T-helper 22 cell (primary cell): ENCODE results near the gene VPS18.

Source experiments
- DNase-seq: peaks from one replicate; pipeline ENCODE4 v3.0.0-alpha.2; 2020; ENCODE audit warnings: low read depth

VPS18 gene

DNA sequence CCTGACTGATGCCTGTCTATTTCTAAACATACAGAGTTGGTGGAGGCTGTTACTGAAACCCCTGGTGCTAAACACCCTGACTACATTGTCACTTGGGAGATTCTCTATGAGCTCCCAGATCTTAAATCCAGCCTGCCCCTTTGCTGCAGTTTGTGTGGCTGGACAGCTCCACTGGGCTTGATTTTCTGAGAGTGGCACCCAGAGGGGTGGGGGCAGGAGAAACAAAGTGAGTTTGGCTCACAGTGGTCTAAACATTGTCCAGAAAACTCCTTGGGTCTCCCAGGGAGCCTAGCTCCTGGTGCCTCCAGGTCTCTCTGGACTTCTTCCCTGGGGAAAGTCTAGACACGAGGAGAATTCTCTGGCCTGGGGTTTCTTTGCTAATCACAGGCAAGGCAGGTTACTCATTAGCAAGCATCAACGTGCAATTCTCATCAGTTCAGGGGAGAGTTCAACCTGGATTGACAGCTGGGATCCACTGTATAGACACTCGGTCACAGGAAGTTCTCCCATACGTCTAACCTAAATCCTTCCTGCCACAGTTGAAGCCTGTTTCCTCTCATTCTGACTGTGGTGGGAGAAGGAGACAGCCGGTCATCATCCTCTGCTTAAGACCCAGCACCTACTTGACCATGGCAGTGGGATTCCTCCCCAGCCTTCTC, 27.8 kb downstream of the VPS18 start:
- no peak for DNase-seq

DNA sequence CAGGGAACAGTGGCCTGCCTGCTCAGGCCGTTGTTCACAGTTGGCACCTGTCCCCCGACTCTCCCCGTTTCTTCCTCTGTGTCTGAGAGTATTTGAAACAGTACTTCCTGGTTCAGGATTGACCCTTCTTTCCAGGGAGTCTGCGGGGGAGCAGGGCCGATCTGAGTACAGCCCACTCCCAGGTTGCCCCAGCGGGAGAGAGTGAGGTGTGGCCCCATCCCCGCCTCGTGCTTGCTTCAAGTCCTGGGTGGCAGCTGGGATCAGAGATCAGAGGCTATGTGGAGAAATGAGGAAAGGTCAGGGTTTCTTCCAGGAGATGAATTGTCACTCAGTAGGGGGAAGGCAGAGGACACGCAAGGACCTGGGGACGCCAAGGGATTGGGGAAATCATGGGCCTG, 28.4 kb downstream of the VPS18 start:
- no peak for DNase-seq

DNA sequence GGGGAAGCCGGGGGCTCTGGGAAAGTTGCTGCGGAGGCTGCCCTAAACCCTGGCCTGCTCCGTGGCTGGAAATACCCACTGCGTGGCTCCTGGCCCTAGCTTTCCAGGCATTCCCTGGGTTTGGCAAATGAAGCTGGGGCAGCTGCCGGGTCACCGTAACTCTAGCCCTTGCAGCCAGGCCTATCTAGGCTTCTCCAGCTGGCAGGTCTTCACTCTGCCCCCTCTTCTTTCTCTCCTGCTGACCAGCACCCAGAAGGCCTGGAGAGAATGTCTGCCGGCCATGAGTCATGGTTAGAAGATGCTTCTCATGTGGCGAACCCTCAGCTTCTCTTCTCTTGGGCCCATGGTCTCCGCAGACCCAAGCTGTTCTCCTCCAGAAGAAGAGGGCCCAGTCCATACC, 29.3 kb downstream of the VPS18 start:
- no peak for DNase-seq

- DNase-seq = no peak
These were observed 31.2 kb downstream of the VPS18 start for GRCh38 chr15:40925495-40925862.

GRCh38 chr15:40925863-40926658, 31.8 kb downstream of the VPS18 start:
- DNase-seq = no peak

DNA sequence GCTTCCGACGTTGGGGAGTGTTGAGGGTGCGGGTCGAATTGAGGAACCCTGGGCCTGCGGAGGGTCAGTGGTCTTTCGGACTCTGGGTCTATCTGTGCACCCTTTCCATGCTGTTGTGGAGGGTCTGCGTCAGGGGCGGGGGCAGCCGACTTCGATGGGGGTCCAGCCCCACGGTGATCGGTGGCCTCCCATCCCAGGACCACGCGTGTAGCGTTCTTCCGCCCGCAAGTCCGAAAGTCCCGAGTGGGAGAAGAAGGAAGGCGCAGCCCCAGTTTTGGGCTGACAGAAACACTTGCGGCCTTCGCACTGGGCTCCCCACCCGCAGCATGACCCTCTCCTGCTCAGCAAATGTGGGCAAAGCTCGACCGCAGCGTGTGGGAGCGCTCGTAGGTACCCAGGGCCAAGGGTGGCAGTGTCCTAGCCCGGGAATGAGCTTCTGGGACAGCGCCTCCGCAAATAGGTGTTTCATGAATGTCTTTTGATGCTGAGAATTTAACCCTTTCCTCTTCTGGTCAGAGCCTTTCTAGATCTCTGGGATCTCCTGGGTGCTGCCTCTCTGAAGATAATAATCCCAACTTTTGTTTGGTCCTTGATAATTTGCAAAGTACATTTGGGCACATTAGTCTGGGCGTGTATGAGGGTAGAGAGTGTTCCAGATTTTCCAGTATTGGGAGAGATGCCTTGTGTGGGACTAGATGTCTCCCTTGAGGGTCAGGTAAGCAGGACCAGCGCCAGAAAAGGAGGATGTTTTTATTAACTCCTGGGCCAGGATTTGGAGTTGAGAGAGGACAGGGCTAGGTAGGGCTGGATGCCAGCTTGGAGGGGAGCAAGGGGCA, 32.6 kb downstream of the VPS18 start:
- DNase-seq = no peak

GRCh38 chr15:40927495-40927872, 33.2 kb downstream of the VPS18 start:
- DNase-seq = no peak

DNA sequence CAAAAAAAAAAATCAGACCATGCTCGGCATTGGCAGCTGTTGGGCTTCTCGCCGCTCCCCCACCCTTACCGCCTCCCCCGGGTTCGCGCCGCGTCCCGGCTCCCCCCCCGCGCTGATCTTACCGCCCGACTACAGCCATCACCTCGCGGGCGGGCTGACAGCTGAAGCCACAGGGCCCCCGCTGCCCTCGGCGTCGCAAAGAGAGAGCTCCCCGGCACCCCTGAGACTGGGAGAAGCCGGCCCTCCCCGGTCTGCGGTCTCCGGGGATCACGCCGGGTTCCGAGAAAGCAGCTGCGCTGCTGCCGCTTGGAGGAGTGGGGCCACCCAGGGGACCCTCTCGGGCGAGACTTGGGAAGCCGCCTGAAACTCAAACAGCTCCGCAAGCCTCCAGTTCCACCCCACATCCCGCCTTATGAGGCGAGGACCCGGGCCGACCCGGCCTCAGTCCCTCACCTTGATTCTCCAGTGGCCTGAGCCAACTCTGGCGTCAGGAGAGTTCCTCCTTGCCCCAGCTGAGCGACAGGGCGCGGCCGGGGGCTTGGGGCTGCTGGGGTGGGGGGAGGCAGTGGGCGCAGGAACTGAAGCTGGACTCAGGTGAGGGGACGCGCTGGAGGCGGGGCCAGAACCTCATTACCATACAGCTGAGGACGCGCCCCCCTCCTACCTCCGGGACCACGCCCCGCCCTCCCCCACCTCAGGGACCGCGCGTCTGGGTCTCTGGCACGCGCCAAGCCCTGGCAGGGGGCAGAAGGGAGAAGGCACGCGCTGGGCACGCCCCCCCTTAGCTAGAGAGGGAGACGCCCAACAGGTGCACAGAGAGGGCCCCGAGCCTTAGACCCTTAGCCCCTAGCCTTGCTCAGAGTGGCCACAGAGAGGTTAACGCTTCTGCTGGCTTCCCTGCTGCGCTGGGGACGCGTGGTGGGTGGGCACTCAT, 33.9 kb downstream of the VPS18 start:
- no peak for DNase-seq

- DNase-seq = no peak
These were observed 34.8 kb downstream of the VPS18 start, which contains the start of gene DLL4 for GRCh38 chr15:40928821-40929659. Gene DLL4 (plus strand): TSS chr15:40929340. CDS start chr15:40929669, 329 bp downstream.

GRCh38 chr15:40929660-40930429, 35.6 kb downstream of the VPS18 start:
- DNase-seq = no peak

DNA sequence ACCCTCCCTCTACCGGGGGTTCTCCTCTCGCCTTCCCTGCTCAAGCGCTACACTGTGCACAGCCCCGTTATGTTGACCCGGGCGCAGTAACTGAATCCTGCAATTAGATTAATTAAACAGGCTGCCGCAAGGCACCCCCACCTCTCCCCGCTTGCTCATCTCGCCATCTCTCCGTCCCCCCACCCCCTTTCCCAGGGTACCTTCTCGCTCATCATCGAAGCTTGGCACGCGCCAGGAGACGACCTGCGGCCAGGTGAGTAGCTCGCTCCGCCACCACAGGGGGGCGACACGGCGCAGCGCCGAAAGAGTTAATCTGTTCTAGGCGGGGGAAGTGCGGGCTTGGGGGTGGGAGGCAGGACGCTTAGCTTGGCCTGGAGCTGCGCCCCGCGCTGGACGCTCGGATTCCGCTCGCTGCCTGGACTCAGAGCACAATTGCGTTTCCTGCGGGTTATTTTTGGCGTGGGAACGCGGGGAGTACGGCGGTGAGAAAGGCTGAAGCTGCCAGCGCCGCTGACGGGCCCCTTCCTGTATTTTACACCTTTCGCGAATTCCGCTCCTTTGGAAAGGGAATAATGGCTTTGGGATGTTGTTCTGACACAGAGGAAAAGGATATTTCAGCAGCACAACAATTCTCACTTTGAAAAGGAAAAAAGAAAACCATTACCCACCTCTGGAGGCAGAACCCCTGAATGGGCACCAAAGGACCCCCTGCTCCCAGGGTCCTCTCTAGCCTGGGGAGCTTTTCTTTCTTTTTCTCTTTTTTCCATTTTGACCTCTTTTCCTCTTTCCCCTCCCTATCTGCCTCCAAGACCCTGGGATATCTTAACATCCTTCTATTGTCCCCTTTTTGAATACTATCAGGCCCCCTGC, 36.4 kb downstream of the VPS18 start:
- no peak for DNase-seq

- DNase-seq = no peak
These were observed 37.3 kb downstream of the VPS18 start for GRCh38 chr15:40931300-40932142.

DNA sequence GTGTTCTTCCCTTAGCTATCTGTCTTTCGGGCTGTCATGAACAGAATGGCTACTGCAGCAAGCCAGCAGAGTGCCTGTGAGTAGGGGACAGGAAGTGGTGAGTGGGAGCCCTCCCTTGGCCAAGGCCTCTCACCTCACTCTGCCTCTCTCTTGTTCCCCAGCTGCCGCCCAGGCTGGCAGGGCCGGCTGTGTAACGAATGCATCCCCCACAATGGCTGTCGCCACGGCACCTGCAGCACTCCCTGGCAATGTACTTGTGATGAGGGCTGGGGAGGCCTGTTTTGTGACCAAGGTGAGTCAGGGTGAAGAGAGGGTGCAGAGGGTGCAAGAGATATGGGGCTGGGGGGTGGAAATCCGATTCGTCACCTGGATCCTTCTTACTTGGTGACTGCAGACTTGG, 37.9 kb downstream of the VPS18 start:
- DNase-seq = no peak

- DNase-seq = no peak
These were observed 38.6 kb downstream of the VPS18 start for GRCh38 chr15:40932649-40933516.

DNA sequence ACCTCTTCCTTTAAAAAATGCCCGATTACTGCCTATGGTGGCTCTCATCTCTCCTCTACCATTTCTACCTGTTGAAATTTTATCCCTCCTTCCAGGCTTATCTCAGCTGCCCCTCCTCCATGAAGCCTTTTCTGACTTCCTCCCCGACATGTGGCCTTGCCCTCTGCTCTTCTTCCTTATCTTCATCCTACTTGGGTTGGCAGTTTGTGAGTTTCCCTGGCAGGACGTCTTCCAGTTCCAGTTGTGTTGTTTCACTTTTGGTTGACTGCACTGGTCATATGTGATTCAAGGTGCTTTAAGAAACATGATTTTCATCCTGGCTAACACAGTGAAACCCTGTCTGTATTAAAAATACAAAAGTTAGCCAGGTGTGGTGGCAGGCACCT, 39.3 kb downstream of the VPS18 start:
- no peak for DNase-seq

DNA sequence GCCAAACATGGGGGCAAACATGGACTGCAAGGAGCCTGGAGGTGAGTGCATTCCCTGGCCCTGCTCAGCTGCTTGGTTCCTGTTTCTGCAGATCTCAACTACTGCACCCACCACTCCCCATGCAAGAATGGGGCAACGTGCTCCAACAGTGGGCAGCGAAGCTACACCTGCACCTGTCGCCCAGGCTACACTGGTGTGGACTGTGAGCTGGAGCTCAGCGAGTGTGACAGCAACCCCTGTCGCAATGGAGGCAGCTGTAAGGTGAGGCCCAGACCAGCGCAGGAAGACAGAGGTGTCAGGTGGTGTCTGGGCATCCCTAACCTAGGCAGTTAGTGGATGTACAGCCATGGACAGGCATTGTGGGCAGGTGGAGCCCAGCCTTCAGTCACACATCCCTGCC, 40.2 kb downstream of the VPS18 start:
- no peak for DNase-seq

GRCh38 chr15:40936234-40936708, 42.0 kb downstream of the VPS18 start:
- no peak for DNase-seq
